Right lobe of liver (tissue), 6 donors: ENCODE measurements around the gene TCL1B. TPM values are rescaled to one million over a fixed set of nuclear protein-coding genes. Genes with fewer than 3 reads are reported as not detected.
A peak's percentile ranks its signal among the peaks of the same experiment; 100 is the strongest.
"Not testable (repeated sequence)": the region's sequence is repeated elsewhere in the genome, so short reads cannot be mapped to it uniquely, and the experiment has no call there.

Experiments used
- ATAC-seq, 4 donors: fragments of 200-7000 bp; cut with Tn5 transposase; one replicate each; pipeline ENCODE4 v1.9.1; 2020; ENCODE audit warnings: mild to moderate bottlenecking in 4 of 4, moderate library complexity in 4 of 4
- DNase-seq, 3 donors: peaks; one replicate each; pipeline ENCODE4 v3.0.0-alpha.2; 2020
- H3K27ac ChIP-seq, 3 donors: fragments of 200-600 bp; one replicate each; pipeline ENCODE4 v1.8.0; 2022
- H3K27me3 ChIP-seq, 2 donors: fragments of 200-600 bp; one replicate each; pipeline ENCODE4 v1.8.0; 2022
- H3K36me3 ChIP-seq, 4 donors: fragments of 200-600 bp; sonication (generic) in 1 of 4; one replicate each; pipeline versions ENCODE4 v1.5.1 to v1.8.0; 2017 to 2022; ENCODE audit warnings: control low read depth in 1 of 4
- H3K4me1 ChIP-seq, 4 donors: fragments of 200-600 bp; sonication (generic) in 1 of 4; one replicate each; pipeline versions ENCODE4 v1.5.1 to v1.8.0; 2017 to 2022; ENCODE audit warnings: control low read depth in 1 of 4
- H3K4me3 ChIP-seq, 3 donors: fragments of 200-600 bp; one replicate each; pipeline ENCODE4 v1.8.0; 2022
- H3K9me3 ChIP-seq, 4 donors: fragments of 200-600 bp; sonication (generic) in 1 of 4; one replicate each; pipeline versions ENCODE4 v1.5.1 to v1.8.0; 2017 to 2022; ENCODE audit warnings: control low read depth in 1 of 4
- POLR2A ChIP-seq: fragments of 450-650 bp; IDR thresholded peaks from one replicate; pipeline ENCODE4 v1.6.1; 2017; ENCODE audit warnings: antibody characterized with exemption, mild to moderate bottlenecking
- WGBS: methylation state at CpG from one replicate; pipeline ENCODE4 v1.1.6; 2018; ENCODE audit warnings: low coverage, low lambda C conversion rate; ENCODE audit not compliant: insufficient coverage; ENCODE audit errors: missing lambda C conversion rate; 5-methylcytosine and 5-hydroxymethylcytosine counted together
- intact Hi-C, 2 donors: fragments of 100-400 bp; cut with DNase I; formaldehyde crosslinking; loops; one replicate each; pipeline versions ENCODE4 v1.11.2 to v1.14.1; 2022
- total RNA-seq, 6 experiments: library from RNA; depleted of rRNA in 2 of 6; stranded (reverse); fragments of >200 nt in 2 of 6; fragmentation: NEBNext Ultra II Directional in 3 of 6; extraction: Animal tissue kit (Norgen Biotek cat#: 25700) in 3 of 6; gene quantifications; one replicate each; pipeline versions ENCODE4 v1.1.0 to v1.2.4, GENCODE V29; 2016 to 2023
- TF ChIP-seq, protein P1 (sequence below), 4 donors: fragments of 200-600 bp in 3 of 4; fragments of 450-650 bp in 1 of 4; IDR thresholded peaks; one replicate each; pipeline versions ENCODE4 v1.5.1 to v1.8.0; 2016 to 2022; ENCODE audit warnings: antibody characterized with exemption in 4 of 4, mild to moderate bottlenecking in 2 of 4
- donor health status: DM: no; HTN: yes; CAD: no.
- donor health status: DM: no; HTN: no; CAD: no.
- donor health status: DM: no; HTN: no; CAD: no.
- donor health status: DM: no; HTN: yes; CAD: no.
- donor health status: DM: no; HTN: yes; CAD: no.

TCL1B gene
- total RNA-seq, 6 experiments from 2014 or later, result not detected

- H3K9me3 ChIP-seq, result no peaks in the 10 kb centered on the region
- H3K36me3 ChIP-seq, result no peaks in the 10 kb centered on the region
- no peak for DNase-seq
- TF ChIP-seq POLR2A, result no peak
- TF ChIP-seq, protein P1, sequence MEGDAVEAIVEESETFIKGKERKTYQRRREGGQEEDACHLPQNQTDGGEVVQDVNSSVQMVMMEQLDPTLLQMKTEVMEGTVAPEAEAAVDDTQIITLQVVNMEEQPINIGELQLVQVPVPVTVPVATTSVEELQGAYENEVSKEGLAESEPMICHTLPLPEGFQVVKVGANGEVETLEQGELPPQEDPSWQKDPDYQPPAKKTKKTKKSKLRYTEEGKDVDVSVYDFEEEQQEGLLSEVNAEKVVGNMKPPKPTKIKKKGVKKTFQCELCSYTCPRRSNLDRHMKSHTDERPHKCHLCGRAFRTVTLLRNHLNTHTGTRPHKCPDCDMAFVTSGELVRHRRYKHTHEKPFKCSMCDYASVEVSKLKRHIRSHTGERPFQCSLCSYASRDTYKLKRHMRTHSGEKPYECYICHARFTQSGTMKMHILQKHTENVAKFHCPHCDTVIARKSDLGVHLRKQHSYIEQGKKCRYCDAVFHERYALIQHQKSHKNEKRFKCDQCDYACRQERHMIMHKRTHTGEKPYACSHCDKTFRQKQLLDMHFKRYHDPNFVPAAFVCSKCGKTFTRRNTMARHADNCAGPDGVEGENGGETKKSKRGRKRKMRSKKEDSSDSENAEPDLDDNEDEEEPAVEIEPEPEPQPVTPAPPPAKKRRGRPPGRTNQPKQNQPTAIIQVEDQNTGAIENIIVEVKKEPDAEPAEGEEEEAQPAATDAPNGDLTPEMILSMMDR (IDR thresholded peaks at IDR 0.05), result no peak
- intact Hi-C loops, result no loop called here
- H3K4me3 ChIP-seq, result no peak overlapping the region
- WGBS, result 88% methylated on average over 3 of the region's 3 CpGs
- no peaks in the 10 kb centered on the region for H3K27me3 ChIP-seq
- H3K27ac ChIP-seq, result no peak overlapping the region
- peaks cover 0 to 5% (median 0%) of the 10 kb centered on the region in 4 donors for H3K4me1 ChIP-seq
- ATAC-seq, result peak in 1 of 4 donors; percentile 76
These were observed 22.2 kb upstream of the TCL1B start for GRCh38 chr14:95664066-95664465.

DNA sequence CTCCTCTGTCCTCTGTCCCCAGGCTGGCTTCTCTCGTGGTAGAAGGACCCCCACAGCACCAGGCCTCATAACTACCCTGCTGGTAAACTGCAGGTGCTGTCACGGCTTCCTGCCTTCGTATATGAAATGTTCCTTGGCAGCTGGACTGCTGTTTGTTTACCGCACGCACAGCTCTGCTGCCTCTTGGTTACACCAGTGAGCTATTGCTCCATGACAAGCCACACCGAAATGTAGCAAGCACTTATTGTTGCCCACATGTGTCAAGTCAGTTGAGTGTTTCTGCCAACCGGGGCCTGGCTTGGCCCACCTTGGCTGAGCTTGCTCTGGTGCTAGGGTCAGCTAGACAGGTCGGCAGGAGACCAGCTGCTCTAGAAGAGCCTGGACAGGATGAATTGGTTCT is 21.7 kb upstream of the TCL1B start:
- DNase-seq (no peak), ATAC-seq (no peak)
- no peaks in the 10 kb centered on the region for H3K9me3 ChIP-seq
- H3K36me3 ChIP-seq, result no peaks in the 10 kb centered on the region
- H3K4me1 ChIP-seq, result peaks cover 0 to 5% (median 0%) of the 10 kb centered on the region in 4 donors
- intact Hi-C loops, result no loop called here
- WGBS, result 40% methylated on average over 1 of the region's 8 CpGs
- no peaks in the 10 kb centered on the region for H3K27me3 ChIP-seq
- H3K4me3 ChIP-seq, result no peak overlapping the region
- TF ChIP-seq POLR2A, result no peak
- TF ChIP-seq, protein P1 (IDR thresholded peaks at IDR 0.05), result no peak
- H3K27ac ChIP-seq, result no peak overlapping the region

- H3K4me1 ChIP-seq, H3K36me3 ChIP-seq, intact Hi-C loops, DNase-seq, H3K27ac ChIP-seq, ATAC-seq, H3K27me3 ChIP-seq, H3K4me3 ChIP-seq, H3K9me3 ChIP-seq: not testable (repeated sequence)
- 74% methylated on average over 3 of the region's 8 CpGs for WGBS
These were observed 20.7 kb upstream of the TCL1B start for GRCh38 chr14:95665530-95665929.

- WGBS, result 80% methylated on average over 1 of the region's 5 CpGs
- no peak overlapping the region for H3K4me3 ChIP-seq
- H3K27ac ChIP-seq, result no peak overlapping the region
- H3K9me3 ChIP-seq, result no peaks in the 10 kb centered on the region
- ATAC-seq (no peak), DNase-seq (no peak)
- H3K27me3 ChIP-seq, result no peaks in the 10 kb centered on the region
- intact Hi-C loops, result no loop called here
- peaks cover 0 to 5% (median 0%) of the 10 kb centered on the region in 4 donors for H3K4me1 ChIP-seq
- TF ChIP-seq POLR2A, result no peak
- TF ChIP-seq, protein P1 (IDR thresholded peaks at IDR 0.05), result no peak
- H3K36me3 ChIP-seq, result no peaks in the 10 kb centered on the region
These were observed 19.8 kb upstream of the TCL1B start for GRCh38 chr14:95666450-95666849.

DNA sequence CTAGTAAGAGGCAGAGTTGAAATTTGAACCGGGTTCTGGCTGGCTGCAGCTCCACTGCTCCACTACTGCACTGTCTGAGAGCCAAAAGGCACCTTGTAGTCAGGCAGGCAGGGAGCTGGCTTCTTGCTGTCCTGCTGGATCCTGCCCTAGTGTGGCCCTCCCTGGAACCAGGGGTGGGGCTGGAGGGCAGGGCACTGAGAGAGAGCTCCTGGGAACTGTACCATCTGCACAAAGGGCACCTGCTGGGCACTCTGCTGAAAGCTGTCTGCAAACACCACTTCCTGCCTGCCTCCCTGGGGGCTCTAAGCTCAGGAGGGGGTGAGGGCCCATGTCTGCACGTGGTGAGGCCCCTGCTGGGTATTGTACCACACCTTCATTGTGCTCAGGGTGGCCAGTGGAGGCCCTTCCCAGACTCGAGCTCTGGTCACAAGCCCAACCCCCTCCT is 19.0 kb upstream of the TCL1B start:
- Histone ChIP-seq H3K27me3 (no peaks in the 10 kb centered on the region), H3K4me3 (no peak overlapping the region), H3K27ac (no peak overlapping the region), H3K9me3 (no peaks in the 10 kb centered on the region), H3K4me1 (peaks cover 0 to 5% (median 0%) of the 10 kb centered on the region in 4 donors), H3K36me3 (no peaks in the 10 kb centered on the region)
- intact Hi-C loops, result no loop called here
- TF ChIP-seq POLR2A, result no peak
- TF ChIP-seq, protein P1 (IDR thresholded peaks at IDR 0.05), result no peak
- WGBS, result no CpG with 5 or more reads among the region's 3 CpGs
- DNase-seq (no peak), ATAC-seq (no peak)
